HG03457 (cell line): Measurements from ENCODE around the gene MEIOB.
"Not testable (repeated sequence)": the region's sequence is repeated elsewhere in the genome, so short reads cannot be mapped to it uniquely, and the experiment has no call there.

Experiments used
- ATAC-seq: cut with Tn5 transposase; IDR thresholded peaks from one replicate; pipeline ENCODE4 v1.9.1; 2021; ENCODE audit warnings: moderate number of reproducible peaks; ENCODE audit not compliant: unreplicated experiment

Gene MEIOB

GRCh38 chr16:1816396-1817275 is 55.3 kb downstream of the MEIOB start:
- no peak for ATAC-seq

- no peak for ATAC-seq
These were observed 56.5 kb downstream of the MEIOB start for GRCh38 chr16:1815461-1815860.

- ATAC-seq = no peak
These were observed 59.2 kb downstream of the MEIOB start for GRCh38 chr16:1812732-1813163.

- ATAC-seq = no peak
These were observed 61.4 kb downstream of the MEIOB start for GRCh38 chr16:1810536-1810935.

GRCh38 chr16:1810106-1810505 is 61.9 kb downstream of the MEIOB start:
- no peak for ATAC-seq

- ATAC-seq = no peak
These were observed 62.6 kb downstream of the MEIOB start for GRCh38 chr16:1809281-1809801.

GRCh38 chr16:1808691-1809090 is 63.3 kb downstream of the MEIOB start:
- ATAC-seq = no peak

- ATAC-seq = no peak
These were observed 64.3 kb downstream of the MEIOB start for GRCh38 chr16:1807626-1808025.

- no peak for ATAC-seq
These were observed 71.3 kb downstream of the MEIOB start for GRCh38 chr16:1800701-1801100.

- not testable (repeated sequence) for ATAC-seq
These were observed 72.7 kb downstream of the MEIOB start for GRCh38 chr16:1799263-1799662.

- ATAC-seq = no peak
These were observed 76.9 kb downstream of the MEIOB start for GRCh38 chr16:1794908-1795666.

- ATAC-seq = no peak
These were observed 77.6 kb downstream of the MEIOB start for GRCh38 chr16:1794221-1794871.

GRCh38 chr16:1793578-1794220 is 78.3 kb downstream of the MEIOB start, which contains the start of gene IGFALS:
TSS of gene IGFALS (minus strand) at chr16:1793705. CDS start at chr16:1793652, 53 bp downstream.
- no peak for ATAC-seq

GRCh38 chr16:1792836-1793577 is 79.0 kb downstream of the MEIOB start:
- no peak for ATAC-seq

- ATAC-seq = no peak
These were observed 79.8 kb downstream of the MEIOB start for GRCh38 chr16:1791943-1792812.

- no peak for ATAC-seq
These were observed 80.6 kb downstream of the MEIOB start for GRCh38 chr16:1791256-1791942.

- ATAC-seq = no peak
These were observed 81.2 kb downstream of the MEIOB start for GRCh38 chr16:1790611-1791255.

- ATAC-seq = no peak
These were observed 81.7 kb downstream of the MEIOB start for GRCh38 chr16:1790261-1790610.
